GM10248 (cell line): ENCODE measurements around the gene PDCD1LG2.

ENCODE experiments used
- CTCF ChIA-PET: fragments of 300-600 bp; sonication (Branson Sonifier 250); formaldehyde crosslinking; extraction: SDS; loops from one replicate; lab custom pipeline; 2021; ENCODE audit warnings: antibody characterized with exemption; lab: Yijun Ruan, JAX
- POLR2A ChIA-PET: fragments of 350-650 bp; sonication (Branson Sonifier 250); formaldehyde crosslinking; extraction: SDS; loops from one replicate; lab custom pipeline; 2020; ENCODE audit warnings: antibody characterized with exemption; lab: Yijun Ruan, JAX
- DNase-seq: peaks from one replicate; pipeline ENCODE4 v3.0.0; 2012; ENCODE audit errors: extremely low spot score
- TF ChIP-seq, protein P1 (sequence below): IDR thresholded peaks from 2 replicates; pipeline ENCODE4 v1.5.1; 2012; ENCODE audit warnings: mild to moderate bottlenecking, low read depth; ENCODE audit errors: extremely low read depth, missing control alignments, control extremely low read depth

The PDCD1LG2 gene

DNA sequence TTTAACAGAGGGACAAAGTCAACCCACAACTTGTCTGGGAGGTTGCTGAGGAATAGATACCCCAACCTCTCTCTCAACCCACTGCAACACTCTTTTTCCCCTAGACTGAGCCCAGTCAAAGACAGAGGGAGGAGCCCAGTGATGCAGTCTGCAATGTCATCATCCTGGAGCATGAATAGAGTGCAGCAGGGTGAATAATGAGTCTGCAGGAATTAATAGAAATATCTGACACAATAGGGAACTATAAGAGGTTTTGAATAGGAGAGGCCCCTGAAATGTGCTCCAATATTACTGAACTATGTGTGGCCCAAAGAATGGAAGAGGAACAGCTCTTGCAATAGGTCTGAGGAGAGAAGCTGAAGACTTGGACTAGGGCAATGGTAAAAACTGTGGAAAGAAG lies 59.1 kb downstream of the PDCD1LG2 start:
- POLR2A ChIA-PET = no interaction called here
- CTCF ChIA-PET = interaction anchor here (1.2 to 2.6 kb wide), 2 partner anchors 20 to 61 kb away, joined by 3 to 14 read pairs; no protein-coding TSS in a partner anchor
- TF ChIP-seq, protein P1, sequence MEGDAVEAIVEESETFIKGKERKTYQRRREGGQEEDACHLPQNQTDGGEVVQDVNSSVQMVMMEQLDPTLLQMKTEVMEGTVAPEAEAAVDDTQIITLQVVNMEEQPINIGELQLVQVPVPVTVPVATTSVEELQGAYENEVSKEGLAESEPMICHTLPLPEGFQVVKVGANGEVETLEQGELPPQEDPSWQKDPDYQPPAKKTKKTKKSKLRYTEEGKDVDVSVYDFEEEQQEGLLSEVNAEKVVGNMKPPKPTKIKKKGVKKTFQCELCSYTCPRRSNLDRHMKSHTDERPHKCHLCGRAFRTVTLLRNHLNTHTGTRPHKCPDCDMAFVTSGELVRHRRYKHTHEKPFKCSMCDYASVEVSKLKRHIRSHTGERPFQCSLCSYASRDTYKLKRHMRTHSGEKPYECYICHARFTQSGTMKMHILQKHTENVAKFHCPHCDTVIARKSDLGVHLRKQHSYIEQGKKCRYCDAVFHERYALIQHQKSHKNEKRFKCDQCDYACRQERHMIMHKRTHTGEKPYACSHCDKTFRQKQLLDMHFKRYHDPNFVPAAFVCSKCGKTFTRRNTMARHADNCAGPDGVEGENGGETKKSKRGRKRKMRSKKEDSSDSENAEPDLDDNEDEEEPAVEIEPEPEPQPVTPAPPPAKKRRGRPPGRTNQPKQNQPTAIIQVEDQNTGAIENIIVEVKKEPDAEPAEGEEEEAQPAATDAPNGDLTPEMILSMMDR = no peak
- no peak for DNase-seq

DNA sequence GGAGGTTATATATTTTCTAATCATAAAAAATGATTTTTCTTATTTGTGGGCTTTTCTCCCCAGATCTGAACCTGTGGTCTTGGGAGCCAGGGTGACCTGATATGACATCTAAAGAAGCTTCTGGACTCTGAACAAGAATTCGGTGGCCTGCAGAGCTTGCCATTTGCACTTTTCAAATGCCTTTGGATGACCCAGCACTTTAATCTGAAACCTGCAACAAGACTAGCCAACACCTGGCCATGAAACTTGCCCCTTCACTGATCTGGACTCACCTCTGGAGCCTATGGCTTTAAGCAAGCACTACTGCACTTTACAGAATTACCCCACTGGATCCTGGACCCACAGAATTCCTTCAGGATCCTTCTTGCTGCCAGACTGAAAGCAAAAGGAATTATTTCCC lies 59.6 kb downstream of the PDCD1LG2 start:
- no peak for DNase-seq
- ChIA-PET CTCF (interaction anchor here (1.2 to 2.6 kb wide), 4 partner anchors 11 to 126 kb away, joined by 3 to 18 read pairs (median 10); no protein-coding TSS in a partner anchor), POLR2A (no interaction called here)
- TF ChIP-seq, protein P1 = no peak

DNA sequence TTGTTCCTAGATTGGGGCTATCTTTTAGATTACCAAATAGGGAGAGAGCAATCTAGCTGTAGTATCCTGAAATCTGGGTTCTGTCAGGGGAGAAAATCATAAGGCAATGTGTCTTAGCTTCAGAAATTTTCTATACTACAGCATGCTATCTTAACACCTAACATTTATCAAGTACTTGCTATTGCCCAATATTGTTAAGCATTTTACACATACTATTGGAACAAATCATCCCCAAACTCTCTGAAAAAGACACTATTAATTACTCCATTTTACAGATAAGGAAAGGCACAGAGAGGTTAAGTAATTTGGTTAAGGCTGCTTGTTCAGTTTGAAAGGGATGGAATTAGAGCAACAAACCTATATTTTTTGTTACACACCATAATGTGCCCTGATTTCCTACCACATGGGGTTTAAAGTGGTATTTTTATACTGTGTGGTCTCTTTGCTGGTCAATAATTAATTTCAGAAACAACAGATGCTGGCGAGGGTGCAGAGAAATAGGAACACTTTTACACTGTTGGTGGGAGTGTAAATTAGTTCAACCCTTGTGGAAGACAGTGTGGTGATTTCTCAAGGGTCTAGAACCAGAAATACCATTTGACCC lies 61.4 kb downstream of the PDCD1LG2 start:
- POLR2A ChIA-PET = no interaction called here
- CTCF ChIA-PET = interaction anchor here (2.6 kb wide), 1 partner anchor 18 kb away, joined by 14 read pairs; no protein-coding TSS in a partner anchor

DNA sequence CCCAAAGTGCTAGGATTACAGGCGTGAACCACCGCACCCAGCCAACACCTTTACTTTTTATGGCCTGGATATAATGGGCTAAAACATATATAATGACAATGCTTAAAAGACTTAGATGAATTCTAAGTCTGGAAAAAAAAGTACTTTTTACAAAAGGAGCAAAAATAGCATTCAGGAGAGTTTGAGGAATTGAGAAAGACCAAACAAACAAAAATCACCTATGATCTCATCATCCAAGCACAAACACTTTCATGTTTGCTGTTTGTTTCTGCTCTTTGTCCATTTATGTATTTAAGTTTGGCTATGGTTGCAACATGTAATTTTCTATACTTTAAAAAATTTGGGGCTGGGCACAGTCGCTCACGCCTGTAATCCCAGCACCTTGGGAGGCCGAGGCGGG lies 63.8 kb downstream of the PDCD1LG2 start:
- ChIA-PET CTCF (interaction anchor here (0.9 to 1.5 kb wide), 4 partner anchors 9 to 124 kb away, joined by 3 to 4 read pairs (median 3); partner anchors contain the start of gene CD274), POLR2A (no interaction called here)
- no peak for DNase-seq
- TF ChIP-seq, protein P1 = no peak

More for the DNA sequence above, 61.4 kb downstream of the PDCD1LG2 start:
- TF ChIP-seq, protein P1 = no peak
- no peak for DNase-seq

DNA sequence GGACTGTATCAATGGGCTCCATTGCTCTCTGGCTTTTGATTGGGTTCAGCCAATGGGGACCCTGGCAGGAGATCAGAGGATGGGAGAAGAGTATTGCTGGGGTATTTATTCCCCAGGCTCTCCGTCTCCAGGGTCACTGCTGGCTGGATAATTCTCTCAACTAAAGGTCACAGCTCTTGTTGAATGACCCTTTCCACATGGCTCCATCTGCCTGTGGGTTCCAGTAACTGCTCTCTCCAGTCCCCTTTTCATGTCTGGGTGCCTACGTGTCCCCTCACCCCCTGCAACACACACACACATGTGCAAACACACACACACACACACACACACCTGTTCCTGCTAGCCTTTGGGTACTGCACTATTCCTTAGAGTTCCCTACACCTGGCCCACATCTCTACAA lies 64.7 kb downstream of the PDCD1LG2 start:
- ChIA-PET CTCF (interaction anchor here (0.6 to 1.5 kb wide), 6 partner anchors 10 to 125 kb away, joined by 3 to 4 read pairs (median 3); partner anchors contain the start of gene CD274), POLR2A (no interaction called here)
- no peak for DNase-seq
- TF ChIP-seq, protein P1 = peak; percentile 20

DNA sequence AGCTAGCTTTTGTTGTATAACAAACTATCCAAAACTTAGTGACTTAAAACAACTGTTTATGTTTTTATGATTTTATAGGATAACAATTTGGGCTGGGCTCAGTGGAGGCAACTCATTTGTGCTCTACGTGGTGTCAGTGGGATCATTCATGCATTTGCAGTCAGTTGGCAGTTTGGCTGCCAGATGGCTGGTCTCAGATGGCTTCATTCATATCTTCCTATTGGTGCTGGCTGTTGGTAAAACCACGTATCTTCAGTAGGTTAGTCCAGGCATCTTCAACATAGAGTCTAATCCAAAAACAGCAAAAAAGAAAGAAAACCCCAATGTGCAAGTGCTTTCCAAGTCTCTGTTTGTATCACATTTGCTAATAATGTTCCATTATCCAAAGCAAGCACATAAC lies 66.9 kb downstream of the PDCD1LG2 start:
- POLR2A ChIA-PET = no interaction called here
- TF ChIP-seq, protein P1 = no peak
- CTCF ChIA-PET = interaction anchor here (0.7 to 1.4 kb wide), 5 partner anchors 9 to 65 kb away, joined by 3 to 4 read pairs (median 3); no protein-coding TSS in a partner anchor
- no peak for DNase-seq
